OCI-LY3 (cell line): Measurements from ENCODE around the gene GP2.
"Not testable (repeated sequence)": the region's sequence is repeated elsewhere in the genome, so short reads cannot be mapped to it uniquely, and the experiment has no call there.

Source experiments
- H2AFZ ChIP-seq: fragments of 200-600, 300-600 bp; shearing (Covaris generic); 2 replicates; pipeline ENCODE4 v1.6.0; 2014; ENCODE audit warnings: antibody characterized with exemption, low read depth, low read length
- H3K27ac ChIP-seq: fragments of 200-600, 300-600 bp; sonication (generic); 2 replicates; pipeline ENCODE4 v1.5.1; 2014; ENCODE audit warnings: mild to moderate bottlenecking, low read length, moderate library complexity, mixed read lengths
- H3K27me3 ChIP-seq: fragments of 200-600, 300-600 bp; sonication (generic); 2 replicates; pipeline ENCODE4 v1.6.1; 2014; ENCODE audit warnings: low read depth, low read length, mixed read lengths
- H3K36me3 ChIP-seq: fragments of 200-600, 300-600 bp; sonication (generic); replicated peaks from 2 replicates; pipeline ENCODE3; 2014; ENCODE audit warnings: low read depth, low read length, mixed read lengths
- H3K4me1 ChIP-seq: fragments of 300-600, 200-600 bp; sonication (generic); 2 replicates; pipeline ENCODE4 v1.6.1; 2014; ENCODE audit warnings: low read length, mixed read lengths
- H3K4me2 ChIP-seq: fragments of 200-600, 300-600 bp; sonication (generic); 2 replicates; pipeline ENCODE4 v1.6.1; 2014; ENCODE audit warnings: low read length, mixed read lengths
- H3K4me3 ChIP-seq: fragments of 300-600, 200-600 bp; sonication (generic); 2 replicates; pipeline ENCODE4 v1.5.1; 2014; ENCODE audit warnings: antibody characterized with exemption, mild to moderate bottlenecking, low read length, moderate library complexity
- H3K79me2 ChIP-seq: fragments of 300-600, 200-600 bp; shearing (Covaris generic); 2 replicates; pipeline ENCODE4 v1.6.1; 2014; ENCODE audit warnings: mild to moderate bottlenecking, low read length, mixed read lengths
- H3K9ac ChIP-seq: fragments of 300-600, 200-600 bp; shearing (Covaris generic); 2 replicates; pipeline ENCODE4 v1.6.0; 2014; ENCODE audit warnings: mild to moderate bottlenecking, low read length, moderate library complexity
- H3K9me3 ChIP-seq: fragments of 200-600, 300-600 bp; shearing (Covaris generic); 2 replicates; pipeline ENCODE4 v1.6.1; 2014; ENCODE audit warnings: low read length, mixed read lengths; ENCODE audit not compliant: insufficient read depth
- H4K20me1 ChIP-seq: fragments of 200-600, 300-600 bp; sonication (generic); 2 replicates; pipeline ENCODE4 v1.6.1; 2016; ENCODE audit warnings: low read length, mixed read lengths; ENCODE audit not compliant: insufficient read depth
- EZH2phosphoT487 ChIP-seq: fragments of 200-600 bp; shearing (Covaris generic); IDR thresholded peaks from 2 replicates; pipeline ENCODE4 v1.6.1; 2018; ENCODE audit warnings: antibody characterized with exemption, mixed run types, low read depth
- TF ChIP-seq, protein P1 (sequence below): fragments of 200-600, 300-600 bp; sonication (generic); IDR thresholded peaks from 2 replicates; pipeline ENCODE4 v1.5.1; 2014; ENCODE audit warnings: antibody characterized with exemption, low read length, low read depth

The GP2 gene

DNA sequence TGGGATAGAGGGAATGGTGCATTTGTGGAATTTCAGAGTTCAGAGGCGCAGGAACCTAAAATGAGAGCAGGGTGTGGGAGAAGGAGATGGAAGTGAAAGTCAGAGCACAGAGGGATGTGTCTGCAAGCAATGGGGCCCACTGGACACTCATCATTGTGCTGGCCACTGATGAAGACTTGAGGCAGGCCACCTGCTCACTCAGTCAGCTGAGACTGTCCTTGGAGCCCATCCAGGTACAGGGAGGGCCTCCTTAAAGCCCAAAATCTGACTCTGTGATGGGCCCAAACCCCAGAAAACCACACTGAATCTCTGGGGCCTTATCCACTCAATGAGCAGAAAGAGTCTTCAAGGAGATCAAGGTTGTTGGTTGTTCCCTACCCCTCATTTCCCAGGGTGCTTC, 5.6 kb downstream of the GP2 start:
- H4K20me1 ChIP-seq: no peaks in the 10 kb centered on the region
- no peaks in the 10 kb centered on the region for H3K9me3 ChIP-seq
- no peaks in the 10 kb centered on the region for H3K79me2 ChIP-seq
- TF ChIP-seq, protein P1, sequence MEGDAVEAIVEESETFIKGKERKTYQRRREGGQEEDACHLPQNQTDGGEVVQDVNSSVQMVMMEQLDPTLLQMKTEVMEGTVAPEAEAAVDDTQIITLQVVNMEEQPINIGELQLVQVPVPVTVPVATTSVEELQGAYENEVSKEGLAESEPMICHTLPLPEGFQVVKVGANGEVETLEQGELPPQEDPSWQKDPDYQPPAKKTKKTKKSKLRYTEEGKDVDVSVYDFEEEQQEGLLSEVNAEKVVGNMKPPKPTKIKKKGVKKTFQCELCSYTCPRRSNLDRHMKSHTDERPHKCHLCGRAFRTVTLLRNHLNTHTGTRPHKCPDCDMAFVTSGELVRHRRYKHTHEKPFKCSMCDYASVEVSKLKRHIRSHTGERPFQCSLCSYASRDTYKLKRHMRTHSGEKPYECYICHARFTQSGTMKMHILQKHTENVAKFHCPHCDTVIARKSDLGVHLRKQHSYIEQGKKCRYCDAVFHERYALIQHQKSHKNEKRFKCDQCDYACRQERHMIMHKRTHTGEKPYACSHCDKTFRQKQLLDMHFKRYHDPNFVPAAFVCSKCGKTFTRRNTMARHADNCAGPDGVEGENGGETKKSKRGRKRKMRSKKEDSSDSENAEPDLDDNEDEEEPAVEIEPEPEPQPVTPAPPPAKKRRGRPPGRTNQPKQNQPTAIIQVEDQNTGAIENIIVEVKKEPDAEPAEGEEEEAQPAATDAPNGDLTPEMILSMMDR: no peak
- TF ChIP-seq EZH2phosphoT487: no peak
- H3K9ac ChIP-seq: no peak overlapping the region
- no peak overlapping the region for H3K27ac ChIP-seq
- H3K36me3 ChIP-seq: no peaks in the 10 kb centered on the region
- H3K4me2 ChIP-seq: no peak overlapping the region
- no peak overlapping the region for H3K4me3 ChIP-seq
- no peak overlapping the region for H2AFZ ChIP-seq
- H3K27me3 ChIP-seq: peaks cover 51% of the 10 kb centered on the region; the same call in 1 of the 2 replicates
- H3K4me1 ChIP-seq: no peaks in the 10 kb centered on the region

DNA sequence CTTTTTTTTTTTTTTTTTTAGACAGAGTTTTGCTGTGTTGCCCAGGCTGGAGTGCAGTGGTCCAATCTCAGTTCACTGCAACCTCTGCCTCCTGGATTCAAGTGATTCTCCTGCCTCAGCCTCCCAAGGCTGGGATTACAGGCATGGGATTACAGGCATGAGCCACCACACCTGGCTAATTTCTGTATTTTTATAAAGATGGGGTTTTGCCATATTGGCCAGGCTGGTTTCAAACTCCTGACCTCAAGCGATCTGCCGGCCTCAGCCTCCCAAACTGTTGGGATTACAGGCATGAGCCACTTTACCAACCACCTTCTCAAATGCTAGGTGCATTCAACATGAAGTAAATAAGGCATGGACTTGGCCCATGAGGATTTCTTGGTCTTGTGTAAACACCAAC, 6.3 kb downstream of the GP2 start:
- not testable (repeated sequence) for H3K36me3 ChIP-seq, H3K4me2 ChIP-seq, H3K4me3 ChIP-seq, H4K20me1 ChIP-seq, H3K4me1 ChIP-seq, H3K9me3 ChIP-seq, H3K27ac ChIP-seq, H2AFZ ChIP-seq, H3K9ac ChIP-seq, H3K79me2 ChIP-seq
- H3K27me3 ChIP-seq: peaks cover 51% of the 10 kb centered on the region; the same call in 1 of the 2 replicates

DNA sequence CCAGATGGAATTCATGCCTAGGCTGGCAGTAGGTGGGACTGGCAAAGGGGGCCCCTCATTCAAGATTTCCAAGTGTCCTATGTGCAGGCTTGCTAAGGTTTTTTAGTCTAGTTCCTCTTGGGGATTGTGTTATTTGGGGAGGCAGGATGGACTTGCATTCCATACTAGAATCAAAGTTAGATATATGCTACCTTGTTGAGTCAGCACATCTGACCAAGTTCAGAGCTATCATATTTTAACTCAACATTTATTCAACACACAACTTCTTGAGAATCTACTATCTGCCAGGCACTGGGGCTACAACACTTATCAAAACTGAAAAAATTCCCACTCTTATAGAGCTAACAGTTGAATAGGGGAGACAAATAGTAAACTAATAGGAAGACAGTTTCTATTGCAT, 6.7 kb downstream of the GP2 start:
- TF ChIP-seq EZH2phosphoT487: no peak
- TF ChIP-seq, protein P1: no peak
- Histone ChIP-seq H3K36me3 (no peaks in the 10 kb centered on the region), H3K4me1 (no peaks in the 10 kb centered on the region), H3K27ac (no peak overlapping the region), H3K9ac (no peak overlapping the region), H3K9me3 (no peaks in the 10 kb centered on the region), H3K4me2 (no peak overlapping the region), H3K4me3 (no peak overlapping the region), H3K79me2 (no peaks in the 10 kb centered on the region), H4K20me1 (no peaks in the 10 kb centered on the region), H2AFZ (no peak overlapping the region), H3K27me3 (peaks cover 50% of the 10 kb centered on the region; the same call in 1 of the 2 replicates)

DNA sequence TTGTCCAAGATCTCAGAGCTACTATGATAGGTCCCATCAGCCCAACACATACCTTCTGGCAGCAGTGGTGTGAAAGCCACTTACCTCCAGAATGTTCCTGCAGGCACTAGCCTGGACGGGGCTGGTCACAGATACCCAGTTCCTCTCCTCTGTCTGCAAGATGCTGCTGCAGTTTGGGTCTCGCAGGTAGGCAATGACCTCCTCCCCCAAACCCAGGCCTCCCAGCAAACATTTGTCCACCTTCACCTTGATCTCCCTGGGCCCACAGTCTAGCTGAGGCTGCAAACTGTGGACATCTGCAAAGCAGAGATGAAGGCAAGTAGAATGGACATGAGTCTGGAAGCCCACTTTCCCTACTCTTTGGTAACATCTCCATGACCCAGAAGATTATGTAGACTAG, 7.1 kb downstream of the GP2 start:
- Histone ChIP-seq H3K79me2 (no peaks in the 10 kb centered on the region), H3K4me1 (no peaks in the 10 kb centered on the region), H3K4me2 (no peak overlapping the region), H2AFZ (no peak overlapping the region), H3K9ac (no peak overlapping the region), H3K27ac (no peak overlapping the region), H3K4me3 (no peak overlapping the region), H4K20me1 (no peaks in the 10 kb centered on the region), H3K36me3 (no peaks in the 10 kb centered on the region), H3K9me3 (no peaks in the 10 kb centered on the region), H3K27me3 (peaks cover 46% of the 10 kb centered on the region; the same call in 1 of the 2 replicates)
- TF ChIP-seq, protein P1: no peak
- TF ChIP-seq EZH2phosphoT487: no peak

DNA sequence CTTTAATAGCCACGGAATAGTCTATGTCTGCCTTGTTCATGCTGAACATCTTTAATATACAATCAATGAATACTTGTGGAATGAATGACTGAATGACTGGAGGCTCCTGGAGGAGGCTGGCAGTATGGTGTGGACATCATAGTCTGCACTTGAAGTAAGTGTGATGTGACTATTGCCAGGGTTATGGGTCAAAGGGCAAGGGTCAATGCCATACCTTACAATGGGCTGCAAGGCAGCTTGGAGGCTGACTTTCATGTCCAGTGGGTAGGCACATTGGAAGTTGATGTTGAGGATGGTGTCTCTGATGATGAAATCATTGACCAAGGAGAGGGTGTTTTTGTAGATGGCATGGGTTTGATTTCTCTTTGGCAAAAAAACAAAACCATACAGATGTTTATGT, 7.9 kb downstream of the GP2 start:
- no peaks in the 10 kb centered on the region for H4K20me1 ChIP-seq
- no peaks in the 10 kb centered on the region for H3K9me3 ChIP-seq
- no peak for TF ChIP-seq EZH2phosphoT487
- TF ChIP-seq, protein P1: no peak
- H3K4me3 ChIP-seq: no peak overlapping the region
- no peak overlapping the region for H3K27ac ChIP-seq
- H3K4me2 ChIP-seq: no peak overlapping the region
- H3K36me3 ChIP-seq: no peaks in the 10 kb centered on the region
- H3K27me3 ChIP-seq: peaks cover 48% of the 10 kb centered on the region; the same call in 1 of the 2 replicates
- no peak overlapping the region for H2AFZ ChIP-seq
- H3K9ac ChIP-seq: no peak overlapping the region
- H3K79me2 ChIP-seq: no peaks in the 10 kb centered on the region
- H3K4me1 ChIP-seq: no peaks in the 10 kb centered on the region
